DMS79 (cell line): Measurements from ENCODE around the gene TYW1B.
"Not testable (repeated sequence)": the region's sequence is repeated elsewhere in the genome, so short reads cannot be mapped to it uniquely, and the experiment has no call there.

ENCODE experiments used
- DNase-seq: peaks from one replicate; lab custom pipeline; 2025; lab: John Stamatoyannopoulos, UW

TYW1B gene

GRCh38 chr7:72626428-72627011 lies 201.5 kb downstream of the TYW1B start:
- not testable (repeated sequence) for DNase-seq

GRCh38 chr7:72625721-72626423 lies 202.1 kb downstream of the TYW1B start:
- DNase-seq, result not testable (repeated sequence)

GRCh38 chr7:72622532-72622931 lies 205.5 kb downstream of the TYW1B start:
- no peak for DNase-seq

- DNase-seq, result not testable (repeated sequence)
Measured at GRCh38 chr7:72621761-72622187, 206.2 kb downstream of the TYW1B start.

GRCh38 chr7:72620923-72621322 lies 207.1 kb downstream of the TYW1B start:
- DNase-seq, result not testable (repeated sequence)

- not testable (repeated sequence) for DNase-seq
Measured at GRCh38 chr7:72618435-72619180, 209.4 kb downstream of the TYW1B start.

GRCh38 chr7:72609761-72610160 lies 218.2 kb downstream of the TYW1B start:
- not testable (repeated sequence) for DNase-seq

- DNase-seq, result not testable (repeated sequence)
Measured at GRCh38 chr7:72607988-72608387, 220.0 kb downstream of the TYW1B start.

GRCh38 chr7:72605863-72606431 lies 222.1 kb downstream of the TYW1B start:
- not testable (repeated sequence) for DNase-seq

GRCh38 chr7:72604771-72605611 lies 223.0 kb downstream of the TYW1B start:
- DNase-seq, result not testable (repeated sequence)

GRCh38 chr7:72603476-72603875 lies 224.5 kb downstream of the TYW1B start:
- not testable (repeated sequence) for DNase-seq

GRCh38 chr7:72603073-72603472 lies 224.9 kb downstream of the TYW1B start:
- DNase-seq, result no peak

GRCh38 chr7:72601683-72602082 lies 226.3 kb downstream of the TYW1B start:
- not testable (repeated sequence) for DNase-seq

GRCh38 chr7:72590023-72590422 lies 238.0 kb downstream of the TYW1B start:
- not testable (repeated sequence) for DNase-seq

- DNase-seq, result not testable (repeated sequence)
Measured at GRCh38 chr7:72587267-72587666, 240.7 kb downstream of the TYW1B start.

GRCh38 chr7:72584576-72584975 lies 243.4 kb downstream of the TYW1B start:
- DNase-seq, result not testable (repeated sequence)

GRCh38 chr7:72583620-72584361 lies 244.2 kb downstream of the TYW1B start:
- DNase-seq, result not testable (repeated sequence)

GRCh38 chr7:72580142-72580770 lies 247.7 kb downstream of the TYW1B start:
- not testable (repeated sequence) for DNase-seq

GRCh38 chr7:72577107-72577506 lies 250.9 kb downstream of the TYW1B start:
- no peak for DNase-seq

- not testable (repeated sequence) for DNase-seq
Measured at GRCh38 chr7:72561988-72562387, 266.0 kb downstream of the TYW1B start.
